G401 (cell line): ENCODE data around the gene ZNHIT1. TPM values are rescaled to one million over a fixed set of nuclear protein-coding genes. Genes with fewer than 3 reads are reported as not detected.

ENCODE experiments used
- DNase-seq: peaks from one replicate; pipeline ENCODE4 v3.0.0-alpha.2; 2015; ENCODE audit warnings: low spot score
- in situ Hi-C: cut with HindIII; loops from 2 replicates; pipeline ENCODE4 v1.10.0; 2016; ENCODE audit warnings: low sequenced_read_pairs, mixed read lengths
- total RNA-seq: library from RNA; depleted of rRNA; stranded (reverse); fragments of >200 nt; shearing (Covaris generic); gene quantifications from 2 replicates; pipeline ENCODE4 v1.2.3, GENCODE V29; 2014; rRNA removed

The ZNHIT1 gene
- 74.5 and 105 TPM in 2 replicates for total RNA-seq

DNA sequence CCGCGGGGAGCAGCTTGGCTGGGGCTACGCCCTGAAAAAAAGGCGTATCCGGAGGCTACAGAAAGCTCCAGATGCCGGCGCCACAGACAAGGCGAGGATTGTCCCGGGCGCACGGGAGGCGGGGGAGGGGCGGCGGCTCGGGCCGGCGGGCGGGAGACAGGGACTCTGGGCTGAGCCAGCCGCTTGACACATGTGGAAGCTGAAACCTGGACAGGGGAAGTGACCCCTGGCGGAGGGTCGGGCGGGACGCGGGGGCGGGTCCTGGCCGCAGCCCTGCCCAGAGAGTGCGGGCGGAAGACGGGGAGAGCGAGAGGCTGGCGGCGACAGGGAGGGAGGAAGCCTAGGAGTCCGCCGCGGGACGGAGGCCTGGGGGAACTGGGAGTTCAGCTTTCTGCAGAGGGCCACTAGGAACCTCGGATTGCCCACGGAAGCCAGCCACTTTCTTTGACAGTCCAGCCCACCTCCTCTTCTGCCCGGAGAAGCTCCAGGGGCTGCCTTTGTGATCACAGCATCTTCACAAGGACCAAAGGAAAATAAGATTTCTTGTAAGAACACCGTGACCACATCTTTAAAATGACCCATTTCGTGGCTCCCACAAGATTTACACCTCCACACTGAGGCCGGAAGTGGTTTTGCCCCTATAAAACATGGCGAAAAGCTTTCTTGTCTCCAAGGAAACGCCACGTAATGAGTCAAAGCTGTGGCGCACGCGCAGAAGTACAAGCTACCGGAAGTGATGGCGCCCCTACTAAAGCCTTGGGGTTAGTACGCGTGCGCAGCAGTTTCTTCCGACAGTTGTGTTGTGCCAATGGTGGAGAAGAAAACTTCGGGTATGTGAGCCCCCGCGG lies at the start of gene ZNHIT1, which contains the start of gene PLOD3:
Gene ZNHIT1, plus strand, starts transcription at position 778 of the 848 bp plus-strand sequence. Its CDS starts 31 bp downstream, at position 809.
Gene PLOD3, minus strand, starts transcription at position 194 of the 848 bp plus-strand sequence. CDS start 307 bp downstream, outside the sequence.
- peak; percentile 98 for DNase-seq
- in situ Hi-C loops, result no loop called here

DNA sequence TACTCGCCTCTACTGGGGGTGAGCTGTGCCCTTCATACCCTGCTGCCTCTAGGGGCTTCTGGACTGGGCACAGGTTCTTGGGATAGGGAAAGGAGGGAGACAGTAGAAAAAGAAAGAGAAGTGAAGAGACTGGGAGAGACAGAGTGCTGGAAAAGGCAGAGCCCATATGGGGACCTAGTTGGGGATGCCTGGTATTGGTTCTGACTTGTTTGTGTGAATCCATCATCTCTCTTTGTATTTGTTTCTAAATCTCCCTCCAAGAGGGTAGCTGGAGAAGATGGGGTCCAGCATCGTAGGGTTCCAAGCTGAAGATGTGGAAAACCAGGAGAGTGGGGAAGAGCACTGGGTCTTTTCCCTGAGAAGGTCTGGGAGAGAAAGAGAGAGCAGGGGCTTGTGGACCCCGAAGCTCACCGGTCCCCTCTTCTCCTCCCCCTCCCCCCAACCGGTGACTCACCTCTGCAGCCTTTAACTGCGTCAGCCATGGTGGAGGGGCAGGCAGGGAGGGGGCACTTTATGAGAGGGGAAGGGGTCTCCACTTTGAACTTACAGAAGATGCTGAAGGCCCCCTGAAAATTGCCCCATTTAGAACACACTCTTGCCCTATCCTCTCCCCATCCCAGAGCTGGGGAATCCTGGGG lies 49.4 kb upstream of the ZNHIT1 start:
- in situ Hi-C loops, result no loop called here
- DNase-seq, result no peak

- DNase-seq, result peak; percentile 41
- in situ Hi-C loops, result no loop called here
Observed at GRCh38 chr7:101169110-101169837, 48.7 kb upstream of the ZNHIT1 start.

DNA sequence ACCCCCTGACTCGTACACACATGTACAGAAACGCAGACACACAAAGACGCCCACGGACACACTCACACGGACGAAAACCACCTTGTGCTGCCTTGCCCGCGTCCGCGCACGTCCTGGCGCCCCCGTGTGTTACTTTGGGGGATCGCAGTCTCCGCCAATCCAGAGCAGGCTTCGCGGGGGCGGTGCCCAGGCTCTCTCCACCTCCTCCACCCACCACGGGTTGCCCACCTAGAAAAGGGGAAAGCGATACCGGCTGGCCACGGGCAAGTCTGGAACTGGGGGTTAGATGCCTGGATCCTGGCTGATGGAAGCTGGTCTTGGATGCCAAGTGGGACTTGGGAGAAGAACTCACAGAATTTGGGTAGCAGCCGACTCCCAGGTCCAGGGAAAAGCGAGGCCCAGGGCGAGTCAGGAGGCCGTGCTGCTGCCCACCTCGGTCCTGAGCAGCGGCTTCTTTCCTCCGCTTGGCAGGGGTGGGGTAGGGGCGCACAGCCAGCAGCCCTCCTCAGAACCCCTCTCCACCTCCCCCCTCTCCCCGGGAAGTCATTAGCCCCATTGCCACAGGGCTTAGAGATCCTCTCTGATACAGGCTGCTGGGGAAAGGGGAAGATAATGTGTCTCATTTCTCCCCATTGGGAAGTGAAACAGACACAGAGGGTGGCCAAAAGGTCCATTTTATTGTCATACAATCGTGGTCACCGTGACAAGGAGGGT lies 48.0 kb upstream of the ZNHIT1 start:
- peak; percentile 63 for DNase-seq
- in situ Hi-C loops, result loop anchor here (10.0 kb wide), 1 partner anchor 105 kb away; no protein-coding TSS in a partner anchor

- DNase-seq, result no peak
Observed at GRCh38 chr7:101170617-101171441, 47.1 kb upstream of the ZNHIT1 start.

DNA sequence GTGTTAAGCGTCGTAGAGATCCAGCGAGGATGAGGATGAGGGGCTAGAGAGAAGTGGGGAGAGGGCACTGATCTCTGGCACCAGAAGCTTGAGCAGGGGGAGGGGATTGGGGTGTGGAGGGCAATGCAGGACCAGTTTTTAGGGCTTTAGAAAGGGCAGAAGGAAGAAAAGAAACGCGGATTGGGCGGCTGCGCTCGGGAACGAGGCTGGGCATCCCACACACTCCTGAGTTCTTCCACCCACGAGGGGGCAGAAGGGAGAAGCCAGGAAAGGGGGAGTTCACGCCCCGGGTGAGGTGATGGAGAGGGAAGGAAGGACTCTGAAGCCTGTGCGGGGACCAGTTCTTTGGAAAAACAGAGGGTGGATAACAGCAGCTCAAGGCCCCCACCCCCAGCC lies 46.5 kb upstream of the ZNHIT1 start:
- no peak for DNase-seq
- in situ Hi-C loops, result loop anchor here (10.0 kb wide), 1 partner anchor 103 kb away; no protein-coding TSS in a partner anchor

More at GRCh38 chr7:101170617-101171441, 47.1 kb upstream of the ZNHIT1 start:
- in situ Hi-C loops, result loop anchor here (10.0 kb wide), 1 partner anchor 104 kb away; no protein-coding TSS in a partner anchor

DNA sequence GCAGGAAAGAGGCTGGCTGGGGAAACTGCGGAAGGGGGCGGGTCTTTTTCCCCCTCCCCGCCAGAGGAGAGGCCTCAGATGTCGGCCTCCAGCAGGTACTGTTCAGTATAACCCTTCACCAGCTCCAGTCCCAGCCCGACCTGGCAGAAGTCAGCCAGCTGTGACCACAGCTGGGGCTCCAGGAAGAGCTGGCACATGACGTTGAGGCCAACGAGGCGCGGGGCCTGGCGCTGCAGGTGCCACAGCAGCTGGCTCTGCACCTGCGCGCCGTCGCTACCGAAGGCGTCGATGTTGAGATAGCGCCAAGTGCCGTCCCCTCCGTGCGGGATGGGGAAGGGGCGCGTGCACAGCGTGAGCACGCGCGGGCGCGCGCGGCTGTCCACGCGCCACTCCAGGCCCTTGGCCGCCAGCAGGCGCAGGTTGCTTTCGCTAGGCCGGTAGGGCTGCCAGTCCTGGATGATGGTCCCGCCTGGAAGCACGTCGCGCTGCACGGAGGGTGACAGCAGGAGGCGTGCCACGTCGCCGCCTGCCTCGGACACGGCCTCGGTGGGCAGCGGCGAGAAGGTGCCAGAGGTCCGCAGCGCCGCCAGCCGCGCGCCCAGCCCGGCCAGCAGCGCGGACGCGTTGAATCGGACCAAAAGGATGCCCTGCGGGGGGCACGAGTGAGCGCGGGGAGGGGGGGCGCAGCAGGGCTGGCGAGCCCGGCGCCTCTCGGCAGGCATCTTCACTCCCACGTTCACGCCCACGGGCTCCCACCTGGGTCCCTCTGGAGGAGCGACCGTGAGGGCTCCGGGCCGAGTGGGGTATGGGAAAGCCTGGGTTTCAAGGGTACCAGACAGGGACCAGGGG lies 45.7 kb upstream of the ZNHIT1 start:
- DNase-seq, result no peak
- in situ Hi-C loops, result loop anchor here (10.0 kb wide), 1 partner anchor 103 kb away; no protein-coding TSS in a partner anchor

DNA sequence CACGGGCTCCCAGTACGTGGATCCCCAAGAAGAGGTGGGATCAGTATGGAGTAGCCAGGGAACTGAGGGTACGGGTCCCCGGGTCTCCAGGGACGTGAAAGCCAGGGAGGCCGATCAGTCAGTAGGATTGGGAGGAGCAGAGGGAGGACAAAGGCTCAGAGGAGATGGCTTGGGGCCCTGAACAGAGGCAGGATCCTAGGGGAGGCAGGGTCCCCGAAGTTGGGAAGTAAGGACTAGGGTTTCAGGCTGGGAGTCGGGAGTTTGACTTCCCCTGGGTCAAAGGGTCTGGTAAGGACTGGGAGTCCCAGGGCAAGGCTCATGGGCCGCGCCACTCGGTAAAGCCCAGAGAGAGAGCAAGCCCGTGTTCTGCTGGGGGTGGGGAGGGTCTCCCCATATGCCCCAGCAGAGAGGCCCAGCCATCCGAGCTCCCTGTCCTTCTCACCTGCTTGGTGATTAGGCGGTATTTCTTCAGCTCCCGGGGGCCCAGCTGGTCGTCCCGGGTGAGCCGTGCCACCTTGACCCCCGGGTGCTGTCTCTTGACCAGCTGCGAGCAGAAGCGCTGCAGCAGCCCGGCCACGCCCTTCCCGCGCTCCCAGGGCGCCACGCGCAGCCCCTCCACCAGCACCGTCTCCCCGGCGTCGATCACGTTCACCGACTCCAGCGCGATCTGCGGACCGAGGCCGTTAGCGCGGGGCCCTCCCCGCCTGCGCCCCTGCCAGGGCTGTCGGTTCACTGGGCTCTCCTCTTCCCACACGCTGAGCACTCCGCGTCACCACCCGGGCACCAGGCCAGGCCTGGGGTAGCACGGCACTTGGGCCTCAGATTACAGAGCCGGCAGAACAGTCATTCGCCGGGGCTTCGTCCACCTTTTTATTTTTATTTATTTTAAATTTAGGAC lies 44.9 kb upstream of the ZNHIT1 start:
- DNase-seq, result no peak
- in situ Hi-C loops, result loop anchor here (10.0 kb wide), 1 partner anchor 102 kb away; no protein-coding TSS in a partner anchor

DNA sequence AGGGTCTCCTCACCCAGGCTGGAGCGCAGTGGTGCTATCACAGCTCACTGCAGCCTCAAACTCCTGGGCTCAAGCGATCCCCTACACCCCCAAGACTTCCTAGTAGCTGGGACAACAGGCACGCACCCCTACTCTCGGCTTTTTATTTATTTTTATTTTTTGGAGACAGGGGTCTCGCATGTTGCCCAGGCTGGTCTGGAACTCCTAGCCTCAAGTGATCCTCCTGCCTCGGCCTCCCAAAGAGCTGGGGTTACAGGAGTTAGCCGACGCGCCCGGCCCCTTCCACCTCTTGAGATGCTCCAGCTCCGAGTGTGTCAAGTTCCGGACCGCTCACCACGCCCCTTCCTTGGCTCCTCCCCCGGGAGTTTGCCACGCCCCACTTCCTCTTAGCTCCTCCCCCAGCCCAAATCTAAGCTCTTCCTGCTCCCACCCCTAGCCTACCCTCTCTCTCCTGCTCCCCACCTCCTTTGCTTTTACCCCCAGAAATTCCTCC lies 44.2 kb upstream of the ZNHIT1 start:
- in situ Hi-C loops, result loop anchor here (10.0 kb wide), 1 partner anchor 101 kb away; no protein-coding TSS in a partner anchor
- no peak for DNase-seq

GRCh38 chr7:101174322-101174854 lies 43.6 kb upstream of the ZNHIT1 start:
- in situ Hi-C loops, result loop anchor here (10.0 kb wide), 1 partner anchor 100 kb away; no protein-coding TSS in a partner anchor
- DNase-seq, result no peak

DNA sequence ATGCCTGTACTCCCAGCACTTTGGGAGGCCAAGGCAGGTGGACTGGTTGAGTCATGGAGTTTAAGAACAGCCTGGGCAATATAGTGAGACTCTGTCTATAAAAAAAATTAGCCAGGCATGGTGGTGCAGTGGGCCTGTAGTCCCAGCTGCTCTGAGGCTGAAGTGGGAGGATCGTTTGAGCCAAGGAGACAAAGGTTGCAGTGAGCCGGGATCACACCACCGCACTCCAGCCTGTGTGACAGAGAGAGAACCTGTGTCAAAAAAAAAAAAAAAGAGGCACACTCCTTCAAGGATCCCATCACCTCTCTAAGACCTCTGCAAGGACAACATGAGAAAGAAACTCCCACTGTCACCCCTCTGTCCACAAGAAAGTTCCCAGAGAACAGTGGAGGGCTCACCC lies 42.3 kb upstream of the ZNHIT1 start:
- DNase-seq, result no peak
- in situ Hi-C loops, result loop anchor here (10.0 kb wide), 1 partner anchor 99 kb away; no protein-coding TSS in a partner anchor

GRCh38 chr7:101177644-101178043 lies 40.3 kb upstream of the ZNHIT1 start:
- in situ Hi-C loops, result loop anchor here (10.0 kb wide), 1 partner anchor 97 kb away; no protein-coding TSS in a partner anchor
- no peak for DNase-seq

- in situ Hi-C loops, result loop anchor here (10.0 kb wide), 1 partner anchor 96 kb away; no protein-coding TSS in a partner anchor
- DNase-seq, result no peak
Observed at GRCh38 chr7:101179117-101179516, 38.8 kb upstream of the ZNHIT1 start.

- in situ Hi-C loops, result loop anchor here (10.0 kb wide), 1 partner anchor 95 kb away; no protein-coding TSS in a partner anchor
- DNase-seq, result no peak
Observed at GRCh38 chr7:101179713-101180112, 38.3 kb upstream of the ZNHIT1 start.

DNA sequence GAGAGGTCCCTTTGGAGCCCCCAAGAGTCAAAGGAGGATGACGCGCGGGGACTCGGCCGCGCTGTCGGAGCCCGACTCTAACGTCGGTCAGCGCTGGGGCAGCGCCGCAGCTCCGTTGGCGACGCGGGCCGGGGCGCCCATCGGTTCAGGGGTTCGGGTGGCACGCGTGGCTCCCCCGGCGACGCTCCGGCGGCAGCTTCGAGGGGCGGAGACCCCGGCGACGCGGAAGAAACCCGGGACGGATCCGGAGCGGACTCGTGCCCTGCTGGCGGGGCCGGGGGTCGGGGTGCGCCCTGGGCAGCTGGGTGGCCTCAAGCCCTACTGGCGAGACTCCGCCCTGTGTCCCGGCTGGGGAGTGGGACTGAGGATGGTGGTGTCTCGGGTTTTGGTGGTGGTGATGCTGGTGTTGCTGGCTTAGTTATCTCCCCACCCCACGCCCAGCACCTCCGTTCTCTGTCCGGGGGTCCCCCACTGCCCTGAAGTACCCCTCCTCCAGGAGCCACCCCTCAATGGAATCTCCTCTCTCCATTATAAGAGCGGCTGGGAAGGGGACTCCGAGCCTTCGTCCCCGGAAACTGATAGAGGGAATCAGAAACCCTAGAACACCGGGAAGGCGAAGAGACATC lies 37.7 kb upstream of the ZNHIT1 start, which contains the start of gene NAT16:
Gene NAT16, minus strand, starts transcription at position 164 of the 626 bp plus-strand sequence. CDS start 5,486 bp downstream, outside the sequence.
- no peak for DNase-seq
- in situ Hi-C loops, result no loop called here
